Progenitor cell of endocrine pancreas (in vitro differentiated cells): ENCODE results near the gene CFAP58. TPM values are rescaled to one million over a fixed set of nuclear protein-coding genes. Genes with fewer than 3 reads are reported as not detected.

ENCODE experiments used
- DNase-seq: peaks from one replicate; pipeline ENCODE4 v3.0.0; 2021; ENCODE audit warnings: low spot score; ENCODE audit not compliant: unreplicated experiment
- H3K27ac Mint-ChIP-seq: 2 replicates; pipeline ENCODE4 v1.8.0; 2021; ENCODE audit warnings: mild to moderate bottlenecking, moderate library complexity, mixed read lengths
- H3K27me3 Mint-ChIP-seq: 2 replicates; pipeline ENCODE4 v1.8.0; 2021; ENCODE audit warnings: mixed read lengths
- H3K36me3 Mint-ChIP-seq: 2 replicates; pipeline ENCODE4 v1.8.0; 2022; ENCODE audit warnings: mixed read lengths; ENCODE audit not compliant: insufficient read depth
- H3K4me1 Mint-ChIP-seq: 2 replicates; pipeline ENCODE4 v1.8.0; 2021; ENCODE audit warnings: low read depth, mixed read lengths
- H3K4me3 Mint-ChIP-seq: 2 replicates; pipeline ENCODE4 v1.8.0; 2021; ENCODE audit warnings: low read depth, mild to moderate bottlenecking, moderate library complexity, mixed read lengths
- H3K9me3 Mint-ChIP-seq: 2 replicates; pipeline ENCODE4 v1.8.0; 2021; ENCODE audit warnings: low read depth, mixed read lengths
- CTCF ChIP-seq: fragments of 200-600 bp; sonication (generic); IDR thresholded peaks from one replicate; pipeline ENCODE4 v1.5.0; 2021; ENCODE audit warnings: antibody characterized with exemption, mild to moderate bottlenecking; ENCODE audit not compliant: unreplicated experiment
- total RNA-seq: library from RNA; stranded (reverse); gene quantifications from 2 replicates; pipeline ENCODE4 v1.2.1, GENCODE V29; 2021

The CFAP58 gene
- total RNA-seq, 1 donor from 2014 or later = 0.24 TPM

GRCh38 chr10:104318326-104318725 lies 35.3 kb upstream of the CFAP58 start:
- Mint-ChIP-seq H3K36me3 (peaks cover 1% of the 10 kb centered on the region), H3K4me1 (no peaks in the 10 kb centered on the region), H3K9me3 (no peaks in the 10 kb centered on the region), H3K27me3 (no peaks in the 10 kb centered on the region), H3K27ac (no peak overlapping the region), H3K4me3 (no peak overlapping the region)
- DNase-seq = no peak
- no peak for TF ChIP-seq CTCF

GRCh38 chr10:104318810-104319741 lies 34.6 kb upstream of the CFAP58 start:
- H3K36me3 Mint-ChIP-seq = no peaks in the 10 kb centered on the region
- H3K9me3 Mint-ChIP-seq = no peaks in the 10 kb centered on the region
- H3K4me3 Mint-ChIP-seq = no peak overlapping the region
- no peaks in the 10 kb centered on the region for H3K27me3 Mint-ChIP-seq
- no peak for TF ChIP-seq CTCF
- DNase-seq = no peak
- no peak overlapping the region for H3K27ac Mint-ChIP-seq
- H3K4me1 Mint-ChIP-seq = no peaks in the 10 kb centered on the region

GRCh38 chr10:104321226-104321625 lies 32.4 kb upstream of the CFAP58 start:
- Mint-ChIP-seq H3K9me3 (no peaks in the 10 kb centered on the region), H3K36me3 (peaks cover 1% of the 10 kb centered on the region), H3K27ac (no peak overlapping the region), H3K4me1 (no peaks in the 10 kb centered on the region), H3K27me3 (no peaks in the 10 kb centered on the region), H3K4me3 (no peak overlapping the region)
- TF ChIP-seq CTCF = no peak
- no peak for DNase-seq

DNA sequence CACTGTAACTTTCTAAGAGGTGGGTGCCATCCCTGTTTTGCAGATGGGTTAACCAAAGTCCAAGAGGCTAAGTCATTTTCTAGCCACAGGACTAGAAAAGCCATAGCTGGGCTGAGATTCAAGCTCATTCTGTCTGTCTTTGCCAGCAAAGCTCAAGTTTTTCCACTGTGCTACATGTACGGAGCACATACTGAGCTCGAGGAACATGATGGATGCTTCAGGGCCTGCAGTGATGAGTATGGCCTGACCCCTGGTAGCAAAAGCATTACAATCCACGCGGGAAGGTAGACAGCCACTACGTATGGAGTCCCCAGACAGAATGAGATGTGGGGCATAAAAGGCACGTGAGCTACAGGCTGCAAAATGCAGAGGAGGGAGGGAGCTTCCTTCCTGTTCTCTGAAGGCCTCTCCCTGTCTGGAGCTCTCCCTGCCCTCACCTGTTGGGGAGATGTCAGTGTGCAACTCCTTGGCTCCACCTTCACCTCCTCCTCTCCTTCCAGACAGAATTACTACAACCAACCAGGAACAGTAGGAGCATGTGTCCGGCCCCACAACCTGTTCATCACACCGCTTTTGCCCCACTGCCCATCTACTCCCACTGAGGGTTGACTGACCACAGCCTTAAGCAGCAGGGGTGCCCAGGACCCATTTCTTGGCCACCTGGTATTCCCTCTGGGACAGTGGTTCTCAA lies 31.8 kb upstream of the CFAP58 start:
- Mint-ChIP-seq H3K9me3 (no peaks in the 10 kb centered on the region), H3K4me3 (no peak overlapping the region), H3K36me3 (peaks cover 1% of the 10 kb centered on the region), H3K27ac (peak overlapping the region; percentile 37), H3K4me1 (no peaks in the 10 kb centered on the region), H3K27me3 (no peaks in the 10 kb centered on the region)
- no peak for TF ChIP-seq CTCF
- no peak for DNase-seq

GRCh38 chr10:104322416-104322782 lies 31.2 kb upstream of the CFAP58 start:
- TF ChIP-seq CTCF = no peak
- Mint-ChIP-seq H3K27ac (no peak overlapping the region), H3K36me3 (peaks cover 1% of the 10 kb centered on the region), H3K27me3 (no peaks in the 10 kb centered on the region), H3K4me1 (peaks cover 3% of the 10 kb centered on the region), H3K9me3 (no peaks in the 10 kb centered on the region), H3K4me3 (no peak overlapping the region)
- DNase-seq = no peak
